A549 (cell line): ENCODE measurements around the gene PFDN1. TPM values are rescaled to one million over a fixed set of nuclear protein-coding genes. Genes with fewer than 3 reads are reported as not detected.

Experiments
- ATAC-seq, 2 experiments: fragments of 200-7000 bp in 1 of 2; fragments of >200 bp in 1 of 2; cut with Nextera tagmentation in 1 of 2; cut with Tn5 transposase in 1 of 2; 3 replicates each; pipeline versions ENCODE4 v1.8.0 to v1.9.1; 2018 to 2020; ENCODE audit warnings: mild to moderate bottlenecking in 1 of 2, moderate library complexity in 1 of 2
- CTCF ChIA-PET: fragments of 300-600 bp; sonication (Branson Sonifier 250); formaldehyde crosslinking; extraction: SDS; loops from one replicate; lab custom pipeline; 2021; ENCODE audit warnings: antibody characterized with exemption, inconsistent platforms; lab: Yijun Ruan, JAX
- POLR2A ChIA-PET: fragments of 350-600 bp; formaldehyde crosslinking; extraction: SDS; loops from one replicate; lab custom pipeline; 2021; ENCODE audit warnings: antibody characterized with exemption, inconsistent platforms; lab: Yijun Ruan, JAX
- DNase-seq, 2 experiments: peaks; one replicate each; pipeline versions ENCODE4 v3.0.0 to v3.0.0-alpha.2; 2011 to 2016; ENCODE audit warnings: low read depth in 1 of 2, low spot score in 1 of 2
- FAIRE-seq: peaks from 2 replicates; lab custom pipeline; 2011; peaks lifted over from hg19 to GRCh38; lab: Jason Lieb, UNC
- H3K27ac ChIP-seq, 2 experiments: fragments of >200 bp; sonication (Bioruptor Twin); formaldehyde crosslinking; 3 replicates each; pipeline ENCODE4 v1.5.1; 2016 to 2017
- H3K4me1 ChIP-seq: fragments of >200 bp; sonication (Bioruptor Twin); formaldehyde crosslinking; 3 replicates; pipeline ENCODE4 v1.6.1; 2016
- H3K4me2 ChIP-seq: fragments of >200 bp; sonication (Bioruptor Twin); formaldehyde crosslinking; 3 replicates; pipeline ENCODE4 v1.6.1; 2016
- H3K4me3 ChIP-seq: fragments of >200 bp; sonication (Bioruptor Twin); formaldehyde crosslinking; 3 replicates; pipeline ENCODE4 v1.5.1; 2016
- H3K9me3 ChIP-seq: fragments of >200 bp; sonication (Bioruptor Twin); formaldehyde crosslinking; 3 replicates; pipeline ENCODE4 v1.6.1; 2016
- BHLHE40 ChIP-seq: IDR thresholded peaks from 2 replicates; pipeline ENCODE4 v1.6.1; 2012; ENCODE audit warnings: low read depth, low read length, inconsistent platforms
- CHD4 ChIP-seq: fragments of 200-600 bp; sonication (generic); IDR thresholded peaks from 2 replicates; pipeline ENCODE4 v1.6.1; 2016; ENCODE audit warnings: antibody characterized with exemption, mild to moderate bottlenecking, borderline replicate concordance
- EHMT2 ChIP-seq: fragments of 200-600 bp; sonication (generic); IDR thresholded peaks from 2 replicates; pipeline ENCODE4 v1.6.1; 2016; ENCODE audit warnings: antibody characterized with exemption, low read depth, mild to moderate bottlenecking, moderate library complexity
- ESRRA ChIP-seq: fragments of 150-350 bp; IDR thresholded peaks from 2 replicates; pipeline ENCODE4 v1.6.1; 2014; ENCODE audit warnings: mild to moderate bottlenecking, low read length, borderline replicate concordance
- FOXS1 ChIP-seq: fragments of 250-450 bp; sonication (Bioruptor Pico); IDR thresholded peaks from 2 replicates; pipeline ENCODE4 v1.5.0; 2020; ENCODE audit warnings: mild to moderate bottlenecking, moderate library complexity
- HEYL ChIP-seq: fragments of 250-450 bp; sonication (Bioruptor Pico); IDR thresholded peaks from 2 replicates; pipeline ENCODE4 v1.8.0; 2021; ENCODE audit warnings: mild to moderate bottlenecking, moderate library complexity
- HOXA7 ChIP-seq: fragments of 250-450 bp; sonication (Bioruptor Pico); IDR thresholded peaks from 2 replicates; pipeline ENCODE4 v1.5.0; 2020; ENCODE audit warnings: mild to moderate bottlenecking, moderate library complexity
- HOXB13 ChIP-seq: fragments of 250-450 bp; sonication (Bioruptor Pico); IDR thresholded peaks from 2 replicates; pipeline ENCODE4 v1.5.0; 2020; ENCODE audit warnings: low read depth, mild to moderate bottlenecking, moderate library complexity
- JUN ChIP-seq, 2 experiments: fragments of >200 bp; sonication (Bioruptor Twin); formaldehyde crosslinking; IDR thresholded peaks; 2 replicates in 1 of 2; 3 replicates in 1 of 2; pipeline ENCODE4 v1.6.1; 2016 to 2017
- KDM1A ChIP-seq: fragments of 200-600 bp; sonication (generic); IDR thresholded peaks from 2 replicates; pipeline ENCODE4 v1.6.1; 2016; ENCODE audit warnings: low read depth, mild to moderate bottlenecking
- MYC ChIP-seq: IDR thresholded peaks from 2 replicates; pipeline ENCODE4 v1.6.1; 2012; ENCODE audit warnings: mild to moderate bottlenecking, inconsistent platforms, low read length, improper control_type of control experiment, borderline replicate concordance
- NPAS2 ChIP-seq: fragments of 250-450 bp; sonication (Bioruptor Pico); IDR thresholded peaks from 2 replicates; pipeline ENCODE4 v1.8.0; 2022; ENCODE audit warnings: mild to moderate bottlenecking, moderate library complexity, borderline replicate concordance
- RNF2 ChIP-seq: fragments of 200-600 bp; sonication (generic); IDR thresholded peaks from 2 replicates; pipeline ENCODE4 v1.6.1; 2016; ENCODE audit warnings: low read depth, mild to moderate bottlenecking, antibody characterized with exemption, moderate library complexity, borderline replicate concordance
- SREBF2 ChIP-seq: fragments of 450-650 bp; IDR thresholded peaks from 2 replicates; pipeline ENCODE4 v1.6.1; 2014; ENCODE audit warnings: mild to moderate bottlenecking, moderate library complexity
- TFCP2L1 ChIP-seq: fragments of 250-450 bp; sonication (Bioruptor Pico); IDR thresholded peaks from 2 replicates; pipeline ENCODE4 v1.5.0; 2021; ENCODE audit warnings: mild to moderate bottlenecking
- TP53 ChIP-seq: fragments of 250-450 bp; sonication (Bioruptor Pico); IDR thresholded peaks from 2 replicates; pipeline ENCODE4 v1.5.0; 2021; ENCODE audit warnings: mild to moderate bottlenecking, moderate library complexity
- WGBS: methylation state at CpG from one replicate; pipeline ENCODE4 v1.1.6; 2017; ENCODE audit errors: missing lambda C conversion rate; 5-methylcytosine and 5-hydroxymethylcytosine counted together
- polyA plus RNA-seq, 4 experiments: library from polyadenylated mRNA; depleted of rRNA in 3 of 4; stranded (reverse); fragments of >200 nt; fragmentation: RNase III in 1 of 4; extraction: RNeasy Plus Mini Kit Qiagen cat#74134 plus additional on column Dnase treatment in 1 of 4; gene quantifications; 2 replicates in 3 of 4; 3 replicates in 1 of 4; pipeline ENCODE4 v1.2.3, GENCODE V29; 2011 to 2017
- TF ChIP-seq, protein P1 (sequence below): IDR thresholded peaks from 2 replicates; pipeline ENCODE4 v1.6.1; 2012
- TF ChIP-seq, protein P2 (sequence below): IDR thresholded peaks from 2 replicates; pipeline ENCODE4 v1.6.1; 2012
- TF ChIP-seq, protein P3 (sequence below): fragments of >200 bp; sonication (Bioruptor Twin); formaldehyde crosslinking; IDR thresholded peaks from 3 replicates; pipeline ENCODE4 v1.6.1; 2016
- TF ChIP-seq, protein P4 (sequence below): fragments of >200 bp; sonication (Bioruptor Twin); formaldehyde crosslinking; IDR thresholded peaks from 2 replicates; pipeline ENCODE4 v1.6.1; 2016
- TF ChIP-seq, protein P5 (sequence below): fragments of 250-450 bp; sonication (Bioruptor Pico); IDR thresholded peaks from 2 replicates; pipeline ENCODE4 v1.5.0; 2021; ENCODE audit warnings: mild to moderate bottlenecking, moderate library complexity, borderline replicate concordance

The PFDN1 gene
- polyA plus RNA-seq, 2 of the 4 experiments (the other 2 are of a cell fraction) = 90.4 to 201 TPM

DNA sequence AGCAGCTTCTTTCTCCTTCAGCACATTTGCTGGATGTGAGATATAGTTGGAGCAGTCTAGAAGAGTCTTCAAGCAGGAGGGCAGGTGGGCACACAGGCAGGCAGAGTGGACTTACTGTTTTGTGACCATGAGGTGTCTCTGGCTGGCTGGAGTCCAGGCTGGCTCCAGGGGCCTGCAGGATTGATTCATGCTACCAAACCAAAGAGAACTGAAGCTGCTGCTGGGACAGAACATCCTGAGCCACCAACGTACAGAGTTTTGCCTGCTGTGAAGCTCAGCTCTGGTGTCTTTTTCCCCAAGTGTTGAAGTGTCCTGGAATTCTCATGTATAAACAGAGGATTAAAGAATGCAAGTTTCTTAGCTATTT, 82.2 kb downstream of the PFDN1 start:
- Histone ChIP-seq H3K4me1 (peaks cover 52% of the 10 kb centered on the region), H3K4me3 (no peak overlapping the region), H3K4me2 (no peak overlapping the region; the same call in 2 of the 3 replicates), H3K9me3 (no peaks in the 10 kb centered on the region)
- no peak for FAIRE-seq
- 80% methylated on average over 1 of the region's 1 CpG for WGBS
- no peak for ATAC-seq
- POLR2A ChIA-PET = no interaction called here
- CTCF ChIA-PET = interaction anchor here (0.8 to 2.4 kb wide), 6 partner anchors 9 to 156 kb away, joined by 3 to 9 read pairs (median 3); partner anchors contain the start of gene HBEGF
- TF ChIP-seq, protein P1, sequence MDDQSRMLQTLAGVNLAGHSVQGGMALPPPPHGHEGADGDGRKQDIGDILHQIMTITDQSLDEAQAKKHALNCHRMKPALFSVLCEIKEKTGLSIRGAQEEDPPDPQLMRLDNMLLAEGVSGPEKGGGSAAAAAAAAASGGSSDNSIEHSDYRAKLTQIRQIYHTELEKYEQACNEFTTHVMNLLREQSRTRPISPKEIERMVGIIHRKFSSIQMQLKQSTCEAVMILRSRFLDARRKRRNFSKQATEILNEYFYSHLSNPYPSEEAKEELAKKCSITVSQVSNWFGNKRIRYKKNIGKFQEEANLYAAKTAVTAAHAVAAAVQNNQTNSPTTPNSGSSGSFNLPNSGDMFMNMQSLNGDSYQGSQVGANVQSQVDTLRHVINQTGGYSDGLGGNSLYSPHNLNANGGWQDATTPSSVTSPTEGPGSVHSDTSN = no peak
- no peak for TF ChIP-seq RNF2
- TF ChIP-seq, all 56 proteins: peak for 0
- DNase-seq = no peak
- peak overlapping the region in 1 of 2 experiments; percentile 24; a peak in 1 of 6 replicates for H3K27ac ChIP-seq

DNA sequence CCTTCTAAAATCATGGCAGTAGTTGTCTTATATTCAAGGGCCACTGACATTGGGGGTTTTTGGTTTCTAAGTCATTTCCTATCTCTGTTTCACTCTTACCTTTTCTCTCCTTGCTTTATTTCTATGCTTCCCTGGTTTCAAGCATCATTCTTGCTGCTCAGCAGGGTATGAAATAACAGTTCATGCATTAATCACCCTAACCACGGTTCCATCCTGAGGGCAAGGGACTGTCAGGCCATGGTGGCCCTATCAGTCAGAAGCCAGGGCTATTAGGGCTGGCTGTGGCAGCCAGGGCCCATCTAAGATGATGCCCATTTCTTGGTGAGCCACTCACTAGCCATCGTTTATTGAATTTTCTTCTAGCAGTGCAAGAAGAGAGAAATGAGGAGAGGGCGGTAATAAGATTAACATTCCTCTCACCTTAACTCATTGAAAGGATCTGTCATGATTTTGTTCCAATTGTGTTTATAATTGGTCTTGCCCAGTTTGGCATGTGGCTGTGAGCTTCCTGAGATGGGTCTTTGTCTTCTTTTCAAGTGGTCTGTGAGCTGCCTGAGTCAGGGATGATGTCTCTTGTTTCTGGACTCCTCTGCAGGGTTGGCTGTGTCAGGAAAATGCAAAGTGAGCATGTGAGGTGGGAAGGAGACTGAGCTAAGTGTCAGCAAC, 82.7 kb downstream of the PFDN1 start:
- TF ChIP-seq, protein P2, sequence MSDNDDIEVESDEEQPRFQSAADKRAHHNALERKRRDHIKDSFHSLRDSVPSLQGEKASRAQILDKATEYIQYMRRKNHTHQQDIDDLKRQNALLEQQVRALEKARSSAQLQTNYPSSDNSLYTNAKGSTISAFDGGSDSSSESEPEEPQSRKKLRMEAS = no peak
- TF ChIP-seq JUN (IDR thresholded peaks at IDR 0.05) (no peak), NPAS2 (CRISPR knock-in tag) (no peak), ESRRA (no peak), HOXB13 (no peak)
- TF ChIP-seq, protein P1 = no peak
- TF ChIP-seq, protein P3, sequence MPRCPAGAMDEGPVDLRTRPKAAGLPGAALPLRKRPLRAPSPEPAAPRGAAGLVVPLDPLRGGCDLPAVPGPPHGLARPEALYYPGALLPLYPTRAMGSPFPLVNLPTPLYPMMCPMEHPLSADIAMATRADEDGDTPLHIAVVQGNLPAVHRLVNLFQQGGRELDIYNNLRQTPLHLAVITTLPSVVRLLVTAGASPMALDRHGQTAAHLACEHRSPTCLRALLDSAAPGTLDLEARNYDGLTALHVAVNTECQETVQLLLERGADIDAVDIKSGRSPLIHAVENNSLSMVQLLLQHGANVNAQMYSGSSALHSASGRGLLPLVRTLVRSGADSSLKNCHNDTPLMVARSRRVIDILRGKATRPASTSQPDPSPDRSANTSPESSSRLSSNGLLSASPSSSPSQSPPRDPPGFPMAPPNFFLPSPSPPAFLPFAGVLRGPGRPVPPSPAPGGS = no peak
- Histone ChIP-seq H3K9me3 (no peaks in the 10 kb centered on the region), H3K4me3 (no peak overlapping the region), H3K4me1 (peaks cover 56% of the 10 kb centered on the region), H3K4me2 (peak overlapping the region; percentile 20; the same call in 2 of the 3 replicates), H3K27ac (peak overlapping the region in 1 of 2 experiments; percentile 24; a peak in 1 of 6 replicates)
- DNase-seq (no peak), FAIRE-seq (no peak), ATAC-seq (no peak)
- ChIA-PET CTCF (interaction anchor here (0.8 to 2.4 kb wide), 7 partner anchors 9 to 155 kb away, joined by 3 to 9 read pairs (median 3); partner anchors contain the start of gene HBEGF), POLR2A (no interaction called here)
- 80% methylated on average over 3 of the region's 3 CpGs for WGBS

DNA sequence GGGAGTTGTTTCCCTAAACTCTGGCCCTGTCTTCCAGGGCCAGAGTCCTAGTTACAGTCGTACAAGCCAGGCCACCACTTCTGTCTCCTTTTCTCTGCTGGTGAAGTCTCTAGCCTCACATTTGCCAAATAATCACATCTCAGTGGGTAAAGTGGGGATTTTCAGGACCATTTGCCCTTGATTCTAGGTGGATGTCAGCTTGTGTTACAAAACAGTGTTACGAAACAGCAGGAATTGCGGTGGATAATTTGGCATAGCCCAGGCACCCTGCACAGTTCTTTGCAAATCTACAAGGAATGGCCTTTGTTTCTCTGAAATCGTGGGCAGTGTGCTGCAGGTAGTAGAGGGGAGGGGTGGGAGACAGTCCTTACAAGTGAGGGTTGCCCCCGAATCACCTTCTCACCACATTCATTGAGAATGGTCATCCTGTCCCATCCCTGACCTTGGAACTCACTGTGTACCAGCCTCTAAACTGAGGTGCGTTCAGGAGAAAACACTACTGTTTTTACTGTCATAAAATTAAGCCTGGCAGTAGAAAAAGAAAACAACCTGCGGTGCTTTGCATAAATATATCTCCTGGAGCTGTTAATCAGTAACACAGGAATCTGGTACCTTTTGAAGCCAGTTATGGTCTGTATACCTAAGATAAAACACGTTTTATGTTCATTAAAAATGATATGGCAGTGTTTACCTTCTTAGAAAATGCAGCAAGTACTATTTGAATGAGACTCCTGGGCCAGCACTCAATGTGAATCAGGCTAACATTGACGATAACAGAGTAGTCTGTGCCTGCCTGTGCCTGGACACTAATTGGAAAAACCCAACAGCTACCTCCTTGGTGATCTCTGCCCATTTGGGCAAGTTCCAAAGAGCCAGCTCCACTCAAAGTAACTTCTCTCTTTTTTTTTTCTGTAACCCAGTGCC, 83.6 kb downstream of the PFDN1 start:
- ChIA-PET POLR2A (no interaction called here), CTCF (interaction anchor here (0.8 to 1.4 kb wide), 3 partner anchors 13 to 132 kb away, joined by 3 read pairs; no protein-coding TSS in a partner anchor)
- TF ChIP-seq FOXS1 (CRISPR knock-in tag) (no peak), NPAS2 (CRISPR knock-in tag) (no peak), BHLHE40 (no peak), EHMT2 (no peak), MYC (no peak), HOXA7 (CRISPR knock-in tag) (no peak), KDM1A (no peak), CHD4 (no peak), TP53 (CRISPR knock-in tag) (no peak), HEYL (no peak), SREBF2 (no peak), TFCP2L1 (CRISPR knock-in tag) (no peak)
- TF ChIP-seq, protein P4, sequence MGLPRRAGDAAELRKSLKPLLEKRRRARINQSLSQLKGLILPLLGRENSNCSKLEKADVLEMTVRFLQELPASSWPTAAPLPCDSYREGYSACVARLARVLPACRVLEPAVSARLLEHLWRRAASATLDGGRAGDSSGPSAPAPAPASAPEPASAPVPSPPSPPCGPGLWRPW = no peak
- TF ChIP-seq, protein P5, sequence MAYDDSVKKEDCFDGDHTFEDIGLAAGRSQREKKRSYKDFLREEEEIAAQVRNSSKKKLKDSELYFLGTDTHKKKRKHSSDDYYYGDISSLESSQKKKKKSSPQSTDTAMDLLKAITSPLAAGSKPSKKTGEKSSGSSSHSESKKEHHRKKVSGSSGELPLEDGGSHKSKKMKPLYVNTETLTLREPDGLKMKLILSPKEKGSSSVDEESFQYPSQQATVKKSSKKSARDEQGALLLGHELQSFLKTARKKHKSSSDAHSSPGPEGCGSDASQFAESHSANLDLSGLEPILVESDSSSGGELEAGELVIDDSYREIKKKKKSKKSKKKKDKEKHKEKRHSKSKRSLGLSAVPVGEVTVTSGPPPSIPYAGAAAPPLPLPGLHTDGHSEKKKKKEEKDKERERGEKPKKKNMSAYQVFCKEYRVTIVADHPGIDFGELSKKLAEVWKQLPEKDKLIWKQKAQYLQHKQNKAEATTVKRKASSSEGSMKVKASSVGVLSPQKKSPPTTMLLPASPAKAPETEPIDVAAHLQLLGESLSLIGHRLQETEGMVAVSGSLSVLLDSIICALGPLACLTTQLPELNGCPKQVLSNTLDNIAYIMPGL = no peak
- Histone ChIP-seq H3K27ac (no peak overlapping the region), H3K4me3 (no peak overlapping the region), H3K4me1 (peaks cover 56% of the 10 kb centered on the region), H3K9me3 (no peaks in the 10 kb centered on the region), H3K4me2 (peak overlapping the region; percentile 20; the same call in 1 of the 3 replicates)
- DNase-seq (no peak), ATAC-seq (no peak), FAIRE-seq (no peak)
- 67% methylated on average over 9 of the region's 9 CpGs for WGBS
